GM21381 (cell line): ENCODE measurements around the gene STARD3NL.
A peak's percentile ranks its signal among the peaks of the same experiment; 100 is the strongest.

Experiments
- ATAC-seq: cut with Tn5 transposase; IDR thresholded peaks from one replicate; pipeline ENCODE4 v1.9.1; 2021; ENCODE audit warnings: mild to moderate bottlenecking, moderate library complexity; ENCODE audit not compliant: unreplicated experiment

The STARD3NL gene

DNA sequence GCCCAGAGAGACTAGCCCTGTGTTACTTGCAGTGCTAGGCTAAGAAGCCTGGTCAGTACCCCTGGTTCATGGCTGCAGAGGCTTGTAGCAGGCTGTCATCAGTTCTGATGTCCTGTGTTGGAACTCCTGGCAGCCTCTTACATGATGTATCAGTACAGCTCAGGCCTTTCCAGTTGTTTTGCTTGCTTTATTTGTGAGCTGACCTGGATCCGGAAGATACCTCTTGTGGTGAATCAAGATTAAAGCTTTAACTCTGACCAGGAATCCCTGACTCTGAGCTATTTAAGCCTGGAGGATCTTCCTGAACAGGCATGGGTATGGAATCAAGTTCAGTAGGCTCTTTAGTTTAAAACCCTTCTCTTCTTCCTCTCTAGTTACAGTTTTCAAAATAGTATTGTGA lies 4.4 kb downstream of the STARD3NL start:
- no peak for ATAC-seq

DNA sequence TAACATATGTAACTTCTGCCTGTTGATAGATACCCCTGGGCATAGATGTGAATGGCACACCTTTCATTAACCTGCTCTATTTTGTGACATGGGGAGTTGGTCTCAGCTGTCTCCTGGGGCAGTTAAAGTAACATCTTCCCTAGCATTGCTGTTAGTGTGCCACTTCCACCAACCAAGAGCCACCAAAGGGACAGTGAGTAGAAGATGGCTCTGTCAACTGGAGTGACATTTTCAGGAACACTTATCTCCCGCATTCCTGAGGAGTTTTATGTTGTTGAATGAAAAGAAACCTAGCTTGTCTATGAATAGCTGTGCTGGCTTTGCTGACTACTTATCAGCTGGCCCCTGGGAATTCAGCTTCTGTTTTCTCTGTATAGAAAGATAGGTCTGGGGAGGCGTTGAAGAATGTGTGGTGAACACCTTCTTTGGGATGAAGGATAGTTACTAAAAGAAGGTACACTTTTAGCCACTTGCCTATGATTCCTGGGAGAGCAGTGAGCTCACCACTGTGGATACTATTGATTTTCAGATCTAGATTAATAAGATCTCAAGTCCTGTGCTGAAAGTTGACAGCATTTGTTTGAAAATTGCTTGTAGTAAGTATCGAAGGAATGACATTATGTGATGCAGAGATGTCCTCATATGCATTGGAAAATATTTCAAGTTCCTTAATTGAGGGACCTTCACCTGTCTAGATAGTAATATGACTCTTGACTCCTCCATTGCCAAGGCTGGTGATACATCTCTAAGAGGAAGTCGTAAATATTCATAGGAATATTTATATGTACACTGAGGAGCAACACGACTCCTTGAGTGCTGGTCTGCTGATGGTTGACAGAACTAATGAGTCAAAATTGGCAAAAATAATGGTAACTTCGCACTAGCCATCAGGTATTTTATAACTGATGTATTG lies 7.6 kb downstream of the STARD3NL start:
- ATAC-seq = no peak

DNA sequence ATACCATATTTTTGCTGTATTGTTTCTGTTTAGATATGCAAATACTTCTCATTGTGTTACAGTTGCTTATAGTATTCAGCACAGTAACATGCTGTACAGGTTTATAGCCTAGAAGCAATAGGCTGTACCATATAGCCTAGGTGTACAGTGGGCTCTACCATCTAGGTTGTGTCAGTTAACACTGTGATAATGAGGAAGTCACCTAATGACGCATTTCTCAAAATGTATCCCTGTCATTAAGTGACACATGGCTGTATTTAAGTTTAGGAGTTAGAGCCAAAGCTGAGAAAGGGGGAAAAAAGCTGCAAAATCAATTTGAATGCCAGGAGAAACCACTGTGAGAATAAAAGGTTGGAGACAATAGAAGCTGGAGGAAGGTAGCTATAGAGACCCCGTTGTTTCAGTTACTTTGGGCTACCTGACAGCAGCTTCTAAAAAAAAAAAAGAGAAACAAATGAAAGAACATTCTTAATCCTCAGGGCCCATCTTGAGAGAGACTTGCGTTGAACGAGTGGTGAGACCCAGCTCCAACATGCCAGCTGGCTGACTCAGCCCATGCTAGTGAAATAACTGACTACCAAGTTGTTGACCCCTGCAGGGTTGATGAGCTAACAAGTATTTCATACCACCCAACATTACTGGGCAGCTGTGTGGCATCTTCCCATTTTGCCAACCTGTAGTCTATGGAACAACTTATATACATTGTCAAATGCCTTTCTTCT lies 8.7 kb downstream of the STARD3NL start:
- ATAC-seq = no peak

DNA sequence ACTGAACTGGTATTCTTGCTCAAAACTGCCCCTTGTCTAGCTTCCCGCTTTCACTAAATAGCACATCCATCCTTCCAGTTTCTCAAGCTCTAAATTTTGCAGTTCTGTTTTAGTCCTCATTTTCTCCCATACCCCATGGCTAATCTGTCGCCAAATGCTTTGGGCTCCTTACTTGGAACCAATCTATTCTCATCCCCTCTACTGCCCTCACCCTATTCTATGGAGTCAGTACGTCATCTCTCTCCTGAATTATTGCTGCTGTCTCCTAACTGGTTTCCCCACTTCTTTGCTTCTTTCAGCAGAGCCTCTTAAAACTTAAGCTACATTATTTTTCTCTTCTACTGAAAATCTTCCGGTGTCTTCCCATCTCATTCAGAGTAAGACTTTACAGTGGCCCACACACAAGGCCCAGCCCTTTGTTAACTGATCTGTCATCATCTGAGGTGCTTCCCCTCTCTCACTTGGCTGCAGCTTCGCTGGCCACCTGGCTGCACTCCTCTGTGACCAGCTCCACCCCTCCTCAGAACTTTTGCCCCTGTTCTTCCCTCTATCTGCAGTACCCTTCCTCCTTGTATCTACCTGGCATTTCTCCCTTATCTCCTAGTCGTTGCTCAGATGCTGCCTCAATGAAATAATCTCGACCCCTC lies 9.9 kb downstream of the STARD3NL start:
- ATAC-seq = peak; percentile 77

DNA sequence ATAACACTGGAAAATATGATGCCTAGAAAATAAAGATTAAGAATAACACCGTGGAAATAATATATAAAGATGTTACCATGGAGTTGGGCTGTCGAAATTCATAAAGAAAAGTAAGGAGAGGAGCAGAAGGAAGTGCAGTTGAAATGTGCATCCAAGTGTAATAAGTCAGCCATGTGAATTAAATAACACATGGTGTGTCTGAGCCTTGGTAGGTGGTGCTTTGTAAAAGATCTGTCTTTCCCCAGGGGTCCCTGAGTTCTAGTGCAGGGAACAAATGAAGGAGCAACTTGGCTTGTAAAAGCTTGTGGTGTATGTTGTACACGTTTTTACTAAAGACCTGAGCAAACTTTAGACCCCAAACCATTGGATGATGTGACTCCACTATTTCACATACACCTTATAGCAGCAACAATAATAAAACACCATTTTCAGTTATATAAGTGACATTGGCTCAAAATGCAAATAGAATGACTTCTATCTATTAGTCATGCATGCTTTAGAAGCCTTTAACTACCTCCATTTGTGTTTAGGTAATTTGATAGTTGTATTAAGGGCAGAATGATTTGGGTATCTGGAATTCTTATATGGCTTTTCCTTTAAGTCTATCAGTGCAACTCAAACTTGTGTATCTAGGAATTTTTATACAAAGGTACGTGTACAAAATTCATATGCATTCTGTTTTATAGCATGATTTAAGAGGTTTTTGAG lies 11.3 kb downstream of the STARD3NL start:
- ATAC-seq = no peak

DNA sequence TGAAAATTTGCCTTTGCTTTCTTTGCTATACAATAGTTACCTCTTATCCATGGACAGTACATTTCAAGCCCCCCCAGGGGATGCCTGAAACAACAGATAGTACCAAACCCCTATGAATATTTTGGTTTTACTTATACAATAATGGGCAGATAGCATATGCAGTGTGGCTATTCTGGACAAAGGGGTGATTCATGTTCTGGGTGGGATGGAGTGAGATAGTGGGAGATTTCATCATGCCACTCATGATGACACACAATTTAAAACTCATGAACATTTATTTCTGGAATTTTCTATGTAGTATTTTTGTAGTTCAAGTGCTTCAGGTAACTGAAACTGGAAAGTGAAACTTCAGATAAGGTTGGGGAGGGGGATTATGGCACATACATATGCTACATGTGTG lies 12.0 kb downstream of the STARD3NL start:
- no peak for ATAC-seq

DNA sequence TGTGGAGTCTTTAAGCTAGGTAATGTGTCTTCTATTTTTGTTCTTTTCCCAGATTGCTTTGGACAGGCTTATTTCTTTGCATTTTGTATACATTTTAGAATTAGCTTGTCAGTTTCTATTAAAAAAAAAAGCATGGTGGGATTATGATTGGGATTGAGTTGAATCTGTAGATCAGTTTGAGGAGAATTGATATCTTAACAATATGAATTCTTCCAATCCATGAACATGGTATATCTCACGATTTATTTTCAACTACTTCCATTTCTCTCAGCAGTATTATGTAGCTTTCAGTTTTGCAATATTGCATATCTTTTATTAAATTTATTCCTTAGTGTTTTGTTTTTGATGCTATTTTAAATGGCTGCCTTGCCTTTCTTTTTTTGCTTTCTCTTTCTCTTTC lies 13.7 kb downstream of the STARD3NL start:
- ATAC-seq = no peak

DNA sequence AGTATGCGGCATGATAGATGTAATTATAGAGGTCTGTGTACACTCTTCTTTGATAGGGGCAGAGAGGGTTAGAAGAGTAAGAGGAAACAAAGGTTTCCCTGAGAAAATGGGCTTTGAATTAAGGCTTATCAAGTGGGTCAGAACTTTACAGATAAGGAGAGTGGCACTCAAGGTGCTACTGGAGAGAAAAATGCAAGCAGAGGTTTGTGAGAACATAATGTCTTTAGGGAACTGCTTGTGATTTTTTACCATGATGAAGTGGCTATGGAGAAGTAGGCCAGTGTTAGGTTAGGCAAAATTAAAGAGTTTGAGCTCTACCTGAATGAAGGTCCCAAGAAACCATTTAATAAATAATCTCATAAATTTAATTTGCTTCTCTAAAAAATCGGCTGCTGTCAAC lies 14.3 kb downstream of the STARD3NL start:
- ATAC-seq = no peak

DNA sequence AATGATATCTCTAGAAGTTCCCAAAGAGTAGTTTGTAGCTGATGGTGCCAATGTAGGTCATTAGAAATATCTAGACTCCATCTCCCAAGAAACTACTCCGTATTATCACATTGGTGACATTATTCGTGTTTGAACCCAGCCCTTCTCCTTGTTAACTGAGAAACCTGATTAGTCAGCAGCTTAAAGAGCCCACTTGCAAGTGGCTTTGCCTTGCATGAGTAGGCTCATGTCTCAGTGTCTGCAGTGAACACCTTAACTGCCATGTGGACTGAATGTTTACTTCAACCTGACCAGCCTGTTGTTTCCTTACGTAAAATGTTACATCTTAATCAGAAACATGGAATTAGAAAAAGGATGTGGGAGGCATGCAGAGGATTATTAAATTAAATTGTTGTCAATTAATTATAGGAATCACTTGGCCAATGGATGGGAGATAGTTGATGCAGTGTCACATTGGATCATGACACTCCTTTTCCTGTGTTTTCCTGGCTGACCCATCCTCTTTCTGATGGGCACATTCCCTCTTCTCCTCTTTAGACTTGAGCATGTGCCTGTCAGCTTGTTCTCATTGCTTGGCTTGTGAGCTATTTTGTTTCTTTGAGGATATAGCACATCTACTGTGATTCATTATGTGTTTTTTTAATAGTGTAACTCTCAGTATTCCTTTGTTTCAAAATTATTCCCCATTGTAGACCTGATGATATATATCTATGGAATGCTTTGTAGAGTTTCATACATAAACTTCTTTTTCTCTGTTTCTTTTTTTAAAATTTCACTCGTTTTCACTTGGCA lies 18.0 kb downstream of the STARD3NL start:
- ATAC-seq = no peak

DNA sequence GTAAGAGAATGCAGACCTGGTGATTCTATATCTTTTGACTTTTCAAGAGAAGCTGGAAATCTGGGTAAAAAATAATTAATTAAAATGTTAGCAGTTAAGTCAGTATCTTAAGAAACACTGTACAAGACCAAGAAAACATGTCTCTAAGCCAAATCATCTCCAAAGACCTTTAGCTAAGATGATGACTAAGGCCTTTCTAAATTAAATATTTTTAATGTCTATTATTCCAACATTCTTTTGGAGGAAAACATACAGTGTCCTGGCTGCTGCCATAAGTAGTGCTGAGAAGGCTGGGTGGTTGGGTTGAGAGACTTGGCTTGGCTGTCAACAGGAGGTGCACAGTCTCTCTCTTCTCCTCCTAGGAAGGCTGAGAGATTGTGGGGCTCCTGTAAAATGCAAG lies 20.3 kb downstream of the STARD3NL start:
- no peak for ATAC-seq

DNA sequence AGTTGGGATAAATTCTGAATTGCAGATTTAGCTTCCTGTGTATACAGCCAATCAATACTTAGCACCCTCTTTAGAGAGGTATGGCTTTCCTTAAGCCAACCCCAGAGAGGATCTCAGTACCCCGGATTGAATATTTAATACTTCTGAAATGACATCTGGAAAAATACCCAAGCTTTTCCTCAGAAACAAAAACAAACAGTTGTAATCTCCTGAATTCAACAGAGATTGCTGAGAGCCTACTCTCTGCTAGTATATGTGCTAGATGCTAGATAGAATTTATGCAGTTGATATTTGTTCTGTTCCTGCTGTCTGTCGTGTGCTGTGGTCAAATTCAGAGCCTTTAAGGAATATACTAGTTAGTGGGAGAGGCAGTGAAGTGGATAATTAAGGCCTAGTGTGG lies 21.1 kb downstream of the STARD3NL start:
- no peak for ATAC-seq

DNA sequence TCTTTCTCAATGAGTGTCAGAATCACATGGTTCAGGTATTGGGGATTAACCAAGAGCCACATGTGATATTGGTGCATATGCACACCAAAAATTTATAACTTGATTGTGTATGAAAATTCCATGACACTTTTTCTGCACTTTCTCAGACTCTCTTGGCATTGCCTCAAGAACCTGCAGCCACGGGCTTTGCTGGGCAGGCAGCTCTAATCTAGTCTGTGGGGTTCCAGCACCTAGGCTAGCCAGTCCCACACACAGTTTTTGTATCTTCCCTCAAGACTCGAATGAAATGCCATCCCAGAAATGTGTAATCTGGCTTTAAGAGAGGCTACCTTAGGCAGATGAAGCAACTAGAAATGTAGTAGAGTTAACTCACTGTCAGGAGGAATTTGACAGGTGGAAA lies 21.7 kb downstream of the STARD3NL start:
- no peak for ATAC-seq

DNA sequence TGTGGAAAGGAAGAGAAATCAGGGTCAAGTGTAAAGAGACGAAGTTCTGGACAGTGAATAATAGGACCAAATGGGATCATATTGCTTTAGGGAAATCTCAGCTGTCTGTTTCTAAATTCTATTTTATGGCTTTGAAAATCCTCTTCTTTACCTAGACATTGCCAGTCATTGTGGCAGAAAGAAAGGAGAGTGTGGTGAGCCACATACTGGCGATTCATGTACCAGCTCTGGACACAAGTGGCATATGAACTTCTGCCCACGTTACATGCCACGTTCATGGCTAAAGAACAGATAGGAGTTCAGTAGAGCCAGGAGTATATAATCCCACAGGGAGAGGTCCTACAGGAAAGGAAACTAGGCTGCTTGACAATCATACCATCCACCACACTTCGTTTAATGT lies 28.0 kb downstream of the STARD3NL start:
- no peak for ATAC-seq

DNA sequence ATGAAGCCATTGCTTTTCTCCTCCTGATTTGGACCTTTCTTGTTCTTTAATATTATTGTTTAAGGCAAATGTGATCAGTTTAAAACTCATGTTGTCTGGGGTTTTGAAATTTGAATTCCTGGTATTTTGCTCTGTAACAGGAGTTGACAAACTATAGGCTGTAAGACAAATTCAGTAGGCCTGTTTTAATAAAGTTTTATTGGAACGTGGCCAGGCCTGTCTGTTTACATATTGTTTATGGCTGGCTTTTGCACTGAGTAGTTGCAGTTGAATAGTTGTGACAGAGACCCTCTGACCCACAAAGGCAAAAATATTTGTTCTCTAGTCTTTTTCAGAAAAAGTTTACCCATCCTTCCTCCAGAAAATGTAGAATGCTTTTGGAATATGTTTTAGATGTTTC lies 29.8 kb downstream of the STARD3NL start:
- ATAC-seq = no peak

DNA sequence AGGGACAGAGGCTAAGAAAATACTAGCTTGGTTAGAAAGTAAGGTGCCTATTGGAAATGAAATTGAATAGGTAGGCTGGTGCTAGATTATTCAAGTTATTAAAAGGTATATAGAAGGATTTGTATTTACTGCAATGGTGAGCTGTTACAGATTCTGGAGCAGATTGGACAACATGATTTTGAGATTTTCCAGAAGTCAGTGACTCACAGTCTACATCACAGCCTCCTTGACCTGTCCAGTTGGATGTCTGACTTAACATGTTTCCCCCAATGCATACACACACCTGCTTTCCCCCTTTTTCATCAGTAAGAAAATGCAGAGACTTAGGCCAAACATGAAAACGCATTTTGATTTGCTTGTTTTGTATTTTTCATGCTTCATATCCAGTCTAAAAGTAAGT lies 33.4 kb downstream of the STARD3NL start:
- ATAC-seq = no peak

DNA sequence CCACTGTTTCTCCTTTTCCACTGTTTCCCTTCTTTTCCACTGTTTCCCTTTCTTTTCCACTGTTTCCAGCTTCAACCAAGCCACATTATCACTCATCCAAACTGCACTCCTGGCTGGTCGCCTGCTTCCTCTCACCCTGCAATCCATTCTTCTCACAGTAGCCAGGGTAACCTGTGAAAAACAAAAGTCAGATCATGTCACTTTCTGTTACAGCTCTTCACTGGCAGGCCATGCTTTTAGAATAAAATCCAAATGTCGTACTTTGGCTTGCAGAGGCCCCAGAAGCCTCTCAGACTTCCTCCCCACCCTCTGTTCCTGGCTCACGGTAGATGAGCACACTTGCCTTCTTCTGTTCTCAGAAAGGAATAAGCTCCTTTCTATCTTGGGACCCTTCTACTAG lies 33.9 kb downstream of the STARD3NL start:
- no peak for ATAC-seq

DNA sequence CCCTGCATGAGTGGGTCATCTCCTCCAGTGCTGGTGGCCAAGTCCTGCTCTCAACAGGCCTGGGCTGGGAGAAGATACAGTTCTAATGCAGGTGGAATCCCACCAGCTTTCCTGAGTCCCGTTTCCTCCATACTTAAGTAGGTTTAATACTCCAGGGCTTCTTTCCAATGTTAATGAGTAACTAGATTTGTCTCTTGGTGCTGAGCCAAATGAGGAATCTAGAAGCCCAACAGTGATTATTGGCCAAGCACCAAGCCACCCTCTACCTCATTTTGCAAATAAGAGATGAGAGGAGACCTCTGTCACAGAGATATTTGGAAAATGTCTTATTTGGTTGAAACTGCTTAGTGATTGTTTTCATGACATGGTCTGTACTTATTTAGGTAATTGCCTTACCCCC lies 37.1 kb downstream of the STARD3NL start:
- ATAC-seq = no peak

DNA sequence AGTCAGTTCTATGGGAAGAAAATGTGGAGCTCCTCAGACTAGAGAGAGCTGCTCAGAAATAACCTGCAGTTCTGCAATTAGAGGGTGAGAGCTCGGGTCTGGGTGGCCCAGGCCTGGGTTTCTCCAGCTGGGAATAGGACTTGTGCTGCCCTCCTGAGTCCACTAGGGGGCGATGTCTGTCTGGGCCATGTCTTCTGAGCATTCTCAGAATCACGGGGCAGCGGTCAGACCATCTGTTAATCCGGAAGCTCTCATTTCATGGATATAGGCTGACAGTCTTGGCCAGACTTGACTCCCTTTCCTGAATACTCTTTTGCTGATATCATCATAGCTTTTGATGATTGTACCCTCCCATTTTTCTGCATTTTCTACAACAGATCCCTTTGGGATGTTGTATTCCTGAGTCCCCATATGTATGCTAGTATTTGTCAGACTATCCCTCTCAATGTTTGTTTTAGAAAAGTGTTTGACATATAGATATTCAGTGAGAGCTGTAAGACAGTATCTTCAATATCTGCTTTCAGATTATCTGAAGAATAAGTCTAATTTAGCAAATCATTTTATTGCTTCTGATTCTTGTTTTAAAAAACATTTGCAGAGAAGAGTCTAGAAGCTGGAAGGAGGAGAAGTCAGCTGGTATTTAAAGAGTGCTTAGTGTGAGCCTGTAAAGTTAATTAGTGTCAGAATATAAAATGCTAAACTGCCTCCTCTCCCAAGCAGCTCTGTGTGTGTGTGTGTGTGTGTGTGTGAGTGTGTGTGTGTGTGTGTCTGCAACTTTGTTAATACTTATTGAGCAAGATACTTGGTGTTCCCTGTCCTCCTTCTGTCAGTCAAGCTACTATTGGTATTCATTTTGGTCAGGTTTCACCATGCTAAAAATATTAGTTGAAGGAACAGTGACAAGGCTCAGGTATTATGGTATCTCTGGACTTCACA lies 38.0 kb downstream of the STARD3NL start:
- ATAC-seq = peak; percentile 82

DNA sequence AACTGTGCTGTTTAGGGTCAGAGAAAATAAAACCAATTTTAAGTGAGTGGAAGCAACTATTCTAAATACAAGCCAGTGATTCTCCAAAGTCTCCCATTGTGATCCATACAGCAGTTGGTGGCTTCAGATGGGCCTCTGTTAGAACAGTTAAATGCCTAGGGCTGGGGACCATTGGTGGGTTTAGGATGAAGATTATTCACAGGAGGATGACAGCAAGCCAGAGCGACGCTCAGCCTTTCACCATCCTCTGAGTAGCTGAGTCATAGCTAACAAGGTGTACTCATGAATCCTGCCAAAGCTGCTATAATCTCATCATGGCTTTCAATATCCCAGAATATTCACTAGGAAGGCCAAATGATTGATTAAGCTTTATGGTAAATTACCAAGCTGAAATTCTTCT lies 39.6 kb downstream of the STARD3NL start:
- no peak for ATAC-seq
